Skeletal muscle tissue (tissue), 4 donors: Measurements from ENCODE around the gene NRBP1. TPM values are rescaled to one million over a fixed set of nuclear protein-coding genes. Genes with fewer than 3 reads are reported as not detected.
A peak's percentile ranks its signal among the peaks of the same experiment; 100 is the strongest.
"Not testable (repeated sequence)": the region's sequence is repeated elsewhere in the genome, so short reads cannot be mapped to it uniquely, and the experiment has no call there.

Experiments
- H3K27ac ChIP-seq: one replicate; pipeline ENCODE4 v1.7.0; 2013; ENCODE audit warnings: mild to moderate bottlenecking, low read depth, low read length, inconsistent platforms
- H3K27me3 ChIP-seq, 3 donors: one replicate each; pipeline ENCODE4 v1.7.0; 2013; ENCODE audit warnings: low read length in 3 of 3; ENCODE audit not compliant: control insufficient read depth in 3 of 3, insufficient read depth in 3 of 3
- H3K36me3 ChIP-seq, 3 donors: one replicate each; pipeline ENCODE4 v1.7.0; 2013; ENCODE audit warnings: low read length in 3 of 3; ENCODE audit not compliant: control insufficient read depth in 3 of 3, insufficient read depth in 3 of 3
- H3K4me1 ChIP-seq, 3 donors: one replicate each; pipeline ENCODE4 v1.7.0; 2013; ENCODE audit warnings: low read length in 3 of 3, mild to moderate bottlenecking in 3 of 3; ENCODE audit not compliant: control insufficient read depth in 3 of 3, insufficient read depth in 3 of 3
- H3K4me3 ChIP-seq, 3 donors: one replicate each; pipeline ENCODE4 v1.7.0; 2013; ENCODE audit warnings: low read length in 3 of 3
- H3K9ac ChIP-seq, 3 donors: one replicate each; pipeline ENCODE4 v1.7.0; 2013; ENCODE audit warnings: low read length in 3 of 3, mild to moderate bottlenecking in 3 of 3, moderate library complexity in 2 of 3, low read depth in 1 of 3
- H3K9me3 ChIP-seq, 3 donors: one replicate each; pipeline ENCODE4 v1.7.0; 2013; ENCODE audit warnings: low read length in 3 of 3; ENCODE audit not compliant: control insufficient read depth in 3 of 3
- total RNA-seq: library from RNA; depleted of rRNA; stranded (reverse); fragments of >200 nt; gene quantifications from one replicate; pipeline ENCODE4 v1.2.3, GENCODE V29; 2014
- donor health status: Osteomylitis.

NRBP1 gene
- total RNA-seq, 1 donor from 2014 or later: 81.4 TPM

DNA sequence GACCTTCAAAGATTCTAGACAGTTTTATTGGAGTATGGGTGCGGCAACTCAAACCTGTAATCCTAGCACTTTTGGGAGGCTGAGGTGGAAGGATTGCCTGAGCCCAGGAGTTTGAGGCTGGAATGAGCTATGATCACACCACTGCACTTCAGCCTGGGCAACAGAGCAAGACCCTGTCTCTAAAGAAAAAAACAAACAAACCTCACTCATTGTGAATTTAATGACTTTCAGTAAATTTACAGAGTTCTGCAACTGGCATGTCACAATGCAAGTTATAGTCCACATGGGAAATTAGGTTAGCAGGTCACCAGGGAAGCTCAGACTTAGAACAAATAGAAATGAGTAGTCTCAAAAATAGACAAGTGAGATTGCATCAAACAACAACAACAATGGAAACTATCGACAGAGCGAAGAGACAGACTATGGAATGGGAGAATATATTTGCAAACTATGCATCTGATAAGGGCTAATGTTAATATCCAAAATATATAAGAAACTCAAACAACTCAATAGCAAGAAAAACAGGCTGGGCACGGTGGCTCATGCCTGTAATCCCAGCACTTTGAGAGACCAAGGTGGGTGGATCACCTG, 6.7 kb upstream of the NRBP1 start:
- H3K4me1 ChIP-seq: no peaks in the 10 kb centered on the region
- no peak overlapping the region for H3K9ac ChIP-seq
- H3K36me3 ChIP-seq: no peaks in the 10 kb centered on the region
- H3K27ac ChIP-seq: no peak overlapping the region
- H3K27me3 ChIP-seq: no peaks in the 10 kb centered on the region
- no peaks in the 10 kb centered on the region for H3K9me3 ChIP-seq
- H3K4me3 ChIP-seq: no peak overlapping the region

DNA sequence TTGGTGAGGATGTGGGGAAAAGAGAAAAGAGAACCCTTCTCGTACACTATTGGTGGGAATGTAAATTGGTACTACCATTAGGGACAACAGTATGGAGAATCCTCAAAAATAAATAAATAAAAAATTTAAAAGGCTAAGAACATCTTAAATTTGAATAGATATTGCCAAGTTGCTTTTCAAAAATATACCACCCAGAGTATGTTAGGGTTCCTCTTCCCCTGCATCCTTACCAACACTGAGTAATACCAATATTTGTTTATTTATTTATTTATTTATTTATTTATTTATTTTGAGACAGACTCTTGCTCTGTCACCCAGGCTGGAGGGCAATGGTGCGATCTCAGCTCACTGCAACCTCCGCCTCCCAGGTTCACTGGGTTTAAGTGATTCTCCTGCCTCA, 5.5 kb upstream of the NRBP1 start:
- H3K4me3 ChIP-seq: no peak overlapping the region
- no peaks in the 10 kb centered on the region for H3K9me3 ChIP-seq
- peaks cover 0 to 4% (median 2%) of the 10 kb centered on the region in 3 donors for H3K4me1 ChIP-seq
- no peaks in the 10 kb centered on the region for H3K27me3 ChIP-seq
- H3K9ac ChIP-seq: no peak overlapping the region
- H3K36me3 ChIP-seq: no peaks in the 10 kb centered on the region
- no peak overlapping the region for H3K27ac ChIP-seq

- H3K4me3 ChIP-seq, H3K9ac ChIP-seq, H3K36me3 ChIP-seq, H3K9me3 ChIP-seq, H3K27ac ChIP-seq, H3K27me3 ChIP-seq: not testable (repeated sequence)
- H3K4me1 ChIP-seq: peaks cover 6 to 12% (median 10%) of the 10 kb centered on the region in 3 donors
Observed at GRCh38 chr2:27425039-27425438, 3.4 kb upstream of the NRBP1 start.

DNA sequence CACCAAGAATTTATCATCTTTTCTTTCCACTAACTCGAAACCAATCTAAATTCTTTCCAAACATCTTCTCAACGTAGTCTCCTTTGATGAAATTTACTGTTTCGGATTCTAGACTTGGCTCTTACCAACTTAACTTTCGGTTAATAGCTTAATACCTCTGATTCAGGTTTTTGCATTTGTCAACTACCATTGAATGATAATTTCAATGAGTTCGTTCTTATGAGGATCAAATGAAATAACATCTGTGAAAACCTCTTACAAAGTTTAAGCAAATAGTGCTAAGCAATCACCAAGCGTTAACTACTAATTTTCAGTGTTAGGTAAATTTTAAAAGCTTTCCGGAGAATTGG, 593 bp upstream of the NRBP1 start:
- Histone ChIP-seq H3K27me3 (no peaks in the 10 kb centered on the region), H3K4me3 (peak overlapping the region; percentile 86 to 93 (median 90)), H3K9ac (peak overlapping the region; percentile 95 to 97 (median 96)), H3K36me3 (no peaks in the 10 kb centered on the region), H3K4me1 (peaks cover 19 to 33% (median 26%) of the 10 kb centered on the region in 3 donors), H3K9me3 (no peaks in the 10 kb centered on the region), H3K27ac (peak overlapping the region; percentile 96)

- Histone ChIP-seq H3K9me3 (no peaks in the 10 kb centered on the region), H3K4me3 (peak overlapping the region; percentile 90 to 93 (median 91)), H3K36me3 (peaks cover 10 to 11% (median 10%) of the 10 kb centered on the region in 3 donors), H3K27me3 (no peaks in the 10 kb centered on the region), H3K27ac (peak overlapping the region; percentile 96), H3K4me1 (peaks cover 19 to 38% (median 28%) of the 10 kb centered on the region in 3 donors), H3K9ac (peak overlapping the region; percentile 95 to 97 (median 96))
Observed at GRCh38 chr2:27428978-27429541, 629 bp downstream of the NRBP1 start.

DNA sequence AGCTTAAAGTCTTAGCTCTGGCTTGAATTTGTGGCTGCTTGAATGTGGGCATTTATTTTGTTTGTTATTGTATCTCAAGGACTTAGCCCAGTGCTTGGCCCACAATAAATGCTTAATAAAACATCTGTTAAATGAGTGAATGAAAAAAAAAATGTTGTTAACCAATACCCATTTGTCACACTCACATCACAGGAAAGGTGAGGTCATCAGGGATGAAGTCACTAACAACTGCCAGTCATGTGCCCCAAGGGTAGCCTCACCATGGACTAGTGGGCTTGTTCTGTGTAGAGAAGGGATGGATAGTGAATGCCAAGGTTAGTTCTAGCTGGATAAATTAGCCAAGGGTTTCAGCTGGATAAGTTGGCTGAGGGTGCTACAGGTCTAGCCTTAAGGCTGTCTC, 3.0 kb downstream of the NRBP1 start:
- H3K4me1 ChIP-seq: peaks cover 19 to 38% (median 28%) of the 10 kb centered on the region in 3 donors
- no peaks in the 10 kb centered on the region for H3K27me3 ChIP-seq
- no peak overlapping the region for H3K27ac ChIP-seq
- H3K36me3 ChIP-seq: peaks cover 32 to 34% (median 33%) of the 10 kb centered on the region in 3 donors
- no peak overlapping the region for H3K9ac ChIP-seq
- H3K4me3 ChIP-seq: no peak overlapping the region
- H3K9me3 ChIP-seq: no peaks in the 10 kb centered on the region

GRCh38 chr2:27435628-27436027, 7.2 kb downstream of the NRBP1 start:
- Histone ChIP-seq H3K4me1 (peaks cover 7 to 21% (median 13%) of the 10 kb centered on the region in 3 donors), H3K27me3 (no peaks in the 10 kb centered on the region), H3K9me3 (no peaks in the 10 kb centered on the region), H3K36me3 (peaks cover 60 to 69% (median 67%) of the 10 kb centered on the region in 3 donors), H3K4me3 (no peak overlapping the region), H3K27ac (no peak overlapping the region), H3K9ac (no peak overlapping the region)

DNA sequence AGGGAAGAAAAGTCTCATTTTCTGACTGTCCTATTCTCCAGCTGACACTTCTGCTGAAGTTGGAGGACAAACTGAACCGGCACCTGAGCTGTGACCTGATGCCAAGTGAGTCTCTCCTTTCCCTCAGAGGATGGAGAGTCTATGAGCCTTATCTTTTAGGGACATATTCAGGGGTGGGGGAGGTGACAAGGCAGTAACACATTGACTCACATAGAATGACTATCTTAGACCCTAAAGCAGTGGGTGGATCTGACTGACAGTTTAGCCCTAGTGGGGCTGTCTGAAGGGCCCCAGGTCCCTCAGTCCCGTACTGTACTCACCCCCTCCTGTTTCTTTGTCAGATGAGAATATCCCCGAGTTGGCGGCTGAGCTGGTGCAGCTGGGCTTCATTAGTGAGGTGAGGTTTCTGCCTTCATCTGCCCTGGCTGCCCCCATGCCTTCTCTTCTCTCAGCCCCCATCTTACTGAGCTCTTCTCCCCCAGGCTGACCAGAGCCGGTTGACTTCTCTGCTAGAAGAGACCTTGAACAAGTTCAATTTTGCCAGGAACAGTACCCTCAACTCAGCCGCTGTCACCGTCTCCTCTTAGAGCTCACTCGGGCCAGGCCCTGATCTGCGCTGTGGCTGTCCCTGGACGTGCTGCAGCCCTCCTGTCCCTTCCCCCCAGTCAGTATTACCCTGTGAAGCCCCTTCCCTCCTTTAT, 12.9 kb downstream of the NRBP1 start:
- Histone ChIP-seq H3K4me1 (peaks cover 0 to 9% (median 4%) of the 10 kb centered on the region in 3 donors), H3K27me3 (no peaks in the 10 kb centered on the region), H3K27ac (no peak overlapping the region), H3K4me3 (no peak overlapping the region), H3K9ac (no peak overlapping the region), H3K9me3 (no peaks in the 10 kb centered on the region), H3K36me3 (peaks cover 46 to 69% (median 56%) of the 10 kb centered on the region in 3 donors)

DNA sequence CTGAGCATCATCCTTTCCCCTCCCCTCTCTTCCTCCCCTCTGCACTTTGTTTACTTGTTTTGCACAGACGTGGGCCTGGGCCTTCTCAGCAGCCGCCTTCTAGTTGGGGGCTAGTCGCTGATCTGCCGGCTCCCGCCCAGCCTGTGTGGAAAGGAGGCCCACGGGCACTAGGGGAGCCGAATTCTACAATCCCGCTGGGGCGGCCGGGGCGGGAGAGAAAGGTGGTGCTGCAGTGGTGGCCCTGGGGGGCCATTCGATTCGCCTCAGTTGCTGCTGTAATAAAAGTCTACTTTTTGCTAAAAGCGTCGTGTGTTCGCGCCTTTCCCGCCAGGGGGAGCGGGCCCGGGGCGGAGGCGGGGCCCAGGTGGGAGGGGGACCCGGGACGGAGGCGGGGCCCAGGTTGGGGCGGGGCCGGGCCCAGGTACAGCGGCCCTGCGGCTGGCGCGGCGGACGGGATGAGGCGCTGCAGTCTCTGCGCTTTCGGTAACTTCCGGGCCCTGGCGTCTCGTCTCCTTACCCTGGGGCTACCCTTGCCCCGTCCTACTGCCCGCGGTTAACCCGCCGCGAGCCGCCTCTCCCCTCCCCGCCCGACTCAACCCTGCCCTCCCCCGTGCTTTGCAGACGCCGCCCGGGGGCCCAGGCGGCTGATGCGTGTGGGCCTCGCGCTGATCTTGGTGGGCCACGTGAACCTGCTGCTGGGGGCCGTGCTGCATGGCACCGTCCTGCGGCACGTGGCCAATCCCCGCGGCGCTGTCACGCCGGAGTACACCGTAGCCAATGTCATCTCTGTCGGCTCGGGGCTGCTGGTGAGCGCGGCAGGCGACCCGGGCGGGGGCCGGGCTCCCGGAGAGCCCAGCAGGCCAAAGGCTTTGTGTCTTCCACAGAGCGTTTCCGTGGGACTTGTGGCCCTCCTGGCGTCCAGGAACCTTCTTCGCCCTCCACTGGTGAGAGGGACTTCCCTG, 13.8 kb downstream of the NRBP1 start, which contains the start of gene KRTCAP3:
KRTCAP3 (plus strand) TSS at position 424 of the 962 bp plus-strand sequence; CDS start at position 456, 32 bp downstream.
- Histone ChIP-seq H3K4me1 (peaks cover 0 to 9% (median 4%) of the 10 kb centered on the region in 3 donors), H3K27me3 (no peaks in the 10 kb centered on the region), H3K27ac (peak within 1 kb of the TSS; percentile 25), H3K4me3 (no peak within 1 kb of the TSS), H3K36me3 (peaks cover 40 to 62% (median 49%) of the 10 kb centered on the region in 3 donors), H3K9ac (peak within 1 kb of the TSS in 2 of 3 donors; percentile 30 to 57), H3K9me3 (no peaks in the 10 kb centered on the region)
